GM18868 (cell line): ENCODE data around the gene LRP1.
A peak's percentile ranks its signal among the peaks of the same experiment; 100 is the strongest.

Source experiments
- ATAC-seq: cut with Tn5 transposase; IDR thresholded peaks from one replicate; pipeline ENCODE4 v1.9.1; 2021; ENCODE audit warnings: mild to moderate bottlenecking, moderate library complexity; ENCODE audit not compliant: unreplicated experiment

LRP1 gene

GRCh38 chr12:57170927-57171326, 42.6 kb downstream of the LRP1 start:
- no peak for ATAC-seq

DNA sequence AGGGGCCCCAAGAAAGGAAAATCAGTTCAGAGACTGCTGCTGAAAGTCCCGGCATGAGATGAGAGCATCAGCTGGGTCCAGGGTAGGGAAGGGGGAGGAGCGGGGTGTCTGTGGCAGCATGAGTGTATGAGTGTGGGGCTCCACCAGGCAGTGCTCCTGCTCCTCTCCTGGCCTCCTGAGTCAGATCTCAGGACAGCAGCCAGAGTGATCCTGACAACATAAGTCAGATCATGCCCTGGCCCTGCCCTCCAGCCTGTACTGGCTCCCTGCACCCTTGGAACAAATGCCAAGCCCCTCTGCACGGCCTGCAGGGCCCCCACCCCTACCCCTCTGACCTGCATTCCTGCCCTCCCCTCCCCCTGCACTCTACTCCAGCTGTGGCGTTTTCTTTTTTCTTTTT, 43.4 kb downstream of the LRP1 start:
- ATAC-seq, result no peak

DNA sequence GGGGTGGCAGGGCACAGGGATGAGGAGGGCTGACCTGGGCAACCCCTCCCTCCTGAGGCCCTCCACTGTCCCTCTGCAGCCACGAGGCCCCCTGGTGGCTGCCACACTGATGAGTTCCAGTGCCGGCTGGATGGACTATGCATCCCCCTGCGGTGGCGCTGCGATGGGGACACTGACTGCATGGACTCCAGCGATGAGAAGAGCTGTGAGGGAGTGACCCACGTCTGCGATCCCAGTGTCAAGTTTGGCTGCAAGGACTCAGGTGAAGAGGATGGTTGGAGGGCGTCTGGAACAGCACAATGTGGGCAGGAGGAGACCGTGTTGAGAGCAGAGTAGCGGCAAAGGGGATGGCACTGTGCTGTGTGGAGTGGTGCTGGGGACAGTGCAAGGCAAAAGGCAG, 44.8 kb downstream of the LRP1 start:
- ATAC-seq, result no peak

DNA sequence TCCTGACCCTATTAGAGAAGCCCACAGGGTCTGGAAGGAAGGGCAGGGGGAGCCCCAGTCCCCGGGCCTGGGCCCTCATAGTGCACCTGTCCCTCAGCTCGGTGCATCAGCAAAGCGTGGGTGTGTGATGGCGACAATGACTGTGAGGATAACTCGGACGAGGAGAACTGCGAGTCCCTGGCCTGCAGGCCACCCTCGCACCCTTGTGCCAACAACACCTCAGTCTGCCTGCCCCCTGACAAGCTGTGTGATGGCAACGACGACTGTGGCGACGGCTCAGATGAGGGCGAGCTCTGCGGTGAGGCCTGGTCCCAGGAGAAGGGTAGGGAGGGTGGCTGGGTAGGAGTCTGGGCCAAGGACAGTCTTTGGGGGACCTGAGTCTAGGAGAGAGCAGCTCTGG, 45.4 kb downstream of the LRP1 start:
- no peak for ATAC-seq

DNA sequence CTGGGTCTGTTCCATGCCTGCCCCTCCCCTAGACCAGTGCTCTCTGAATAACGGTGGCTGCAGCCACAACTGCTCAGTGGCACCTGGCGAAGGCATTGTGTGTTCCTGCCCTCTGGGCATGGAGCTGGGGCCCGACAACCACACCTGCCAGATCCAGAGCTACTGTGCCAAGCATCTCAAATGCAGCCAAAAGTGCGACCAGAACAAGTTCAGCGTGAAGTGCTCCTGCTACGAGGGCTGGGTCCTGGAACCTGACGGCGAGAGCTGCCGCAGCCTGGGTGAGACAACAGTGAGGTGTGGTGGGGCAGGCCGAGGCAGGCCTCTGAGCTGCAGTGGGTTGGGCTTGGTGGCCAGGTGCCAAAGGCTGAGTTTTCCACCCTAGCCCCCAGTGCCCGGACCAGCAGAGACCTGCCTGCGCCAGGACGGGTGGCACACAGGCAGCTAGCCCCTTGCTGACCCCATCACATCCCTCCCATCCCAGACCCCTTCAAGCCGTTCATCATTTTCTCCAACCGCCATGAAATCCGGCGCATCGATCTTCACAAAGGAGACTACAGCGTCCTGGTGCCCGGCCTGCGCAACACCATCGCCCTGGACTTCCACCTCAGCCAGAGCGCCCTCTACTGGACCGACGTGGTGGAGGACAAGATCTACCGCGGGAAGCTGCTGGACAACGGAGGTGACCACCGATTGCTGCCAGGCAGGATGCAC, 47.3 kb downstream of the LRP1 start:
- no peak for ATAC-seq

GRCh38 chr12:57176139-57176477, 47.8 kb downstream of the LRP1 start:
- no peak for ATAC-seq

- no peak for ATAC-seq
Observed at GRCh38 chr12:57176846-57177245, 48.6 kb downstream of the LRP1 start.

DNA sequence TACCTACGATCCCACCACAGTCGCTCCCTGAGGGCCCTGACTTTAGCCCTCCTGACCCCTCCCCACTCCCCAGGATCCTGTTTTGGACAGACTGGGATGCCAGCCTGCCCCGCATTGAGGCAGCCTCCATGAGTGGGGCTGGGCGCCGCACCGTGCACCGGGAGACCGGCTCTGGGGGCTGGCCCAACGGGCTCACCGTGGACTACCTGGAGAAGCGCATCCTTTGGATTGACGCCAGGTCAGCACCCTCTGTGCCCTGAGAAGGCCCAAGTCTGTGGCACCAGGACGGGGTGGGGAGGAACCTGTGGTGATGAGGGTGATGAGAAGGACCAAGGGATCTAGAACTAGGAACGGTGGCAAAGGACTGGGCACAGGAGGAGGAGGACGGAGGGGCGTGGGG, 49.1 kb downstream of the LRP1 start:
- no peak for ATAC-seq

DNA sequence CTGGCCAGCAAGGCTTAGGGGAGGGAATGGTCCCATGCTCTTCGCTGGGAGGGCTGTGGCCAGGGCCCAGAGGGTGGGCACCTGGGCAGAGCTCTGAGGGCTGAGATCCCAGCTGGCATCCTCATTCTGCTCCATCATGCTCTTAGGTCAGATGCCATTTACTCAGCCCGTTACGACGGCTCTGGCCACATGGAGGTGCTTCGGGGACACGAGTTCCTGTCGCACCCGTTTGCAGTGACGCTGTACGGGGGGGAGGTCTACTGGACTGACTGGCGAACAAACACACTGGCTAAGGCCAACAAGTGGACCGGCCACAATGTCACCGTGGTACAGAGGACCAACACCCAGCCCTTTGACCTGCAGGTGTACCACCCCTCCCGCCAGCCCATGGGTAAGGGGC, 49.9 kb downstream of the LRP1 start:
- ATAC-seq, result no peak

DNA sequence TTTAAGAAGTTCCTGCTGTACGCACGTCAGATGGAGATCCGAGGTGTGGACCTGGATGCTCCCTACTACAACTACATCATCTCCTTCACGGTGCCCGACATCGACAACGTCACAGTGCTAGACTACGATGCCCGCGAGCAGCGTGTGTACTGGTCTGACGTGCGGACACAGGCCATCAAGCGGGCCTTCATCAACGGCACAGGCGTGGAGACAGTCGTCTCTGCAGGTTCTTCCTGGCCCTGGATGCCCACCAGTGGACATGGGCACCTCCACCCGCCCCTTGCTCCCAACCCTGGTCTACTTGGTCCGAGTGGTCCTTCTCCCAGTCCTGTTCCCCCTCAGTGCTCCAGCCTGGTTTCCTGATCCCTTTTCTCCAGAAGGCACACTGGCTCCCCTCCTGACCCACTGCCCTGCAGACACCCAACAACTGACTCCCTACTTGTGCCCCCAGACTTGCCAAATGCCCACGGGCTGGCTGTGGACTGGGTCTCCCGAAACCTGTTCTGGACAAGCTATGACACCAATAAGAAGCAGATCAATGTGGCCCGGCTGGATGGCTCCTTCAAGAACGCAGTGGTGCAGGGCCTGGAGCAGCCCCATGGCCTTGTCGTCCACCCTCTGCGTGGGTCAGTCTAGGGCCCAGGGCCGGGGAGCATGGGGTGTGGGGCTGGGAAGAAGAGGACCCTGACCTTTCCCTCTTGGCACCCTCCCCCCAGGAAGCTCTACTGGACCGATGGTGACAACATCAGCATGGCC, 51.2 kb downstream of the LRP1 start:
- no peak for ATAC-seq

- ATAC-seq, result no peak
Observed at GRCh38 chr12:57180321-57180989, 52.2 kb downstream of the LRP1 start.

- no peak for ATAC-seq
Observed at GRCh38 chr12:57181072-57181471, 52.8 kb downstream of the LRP1 start.

DNA sequence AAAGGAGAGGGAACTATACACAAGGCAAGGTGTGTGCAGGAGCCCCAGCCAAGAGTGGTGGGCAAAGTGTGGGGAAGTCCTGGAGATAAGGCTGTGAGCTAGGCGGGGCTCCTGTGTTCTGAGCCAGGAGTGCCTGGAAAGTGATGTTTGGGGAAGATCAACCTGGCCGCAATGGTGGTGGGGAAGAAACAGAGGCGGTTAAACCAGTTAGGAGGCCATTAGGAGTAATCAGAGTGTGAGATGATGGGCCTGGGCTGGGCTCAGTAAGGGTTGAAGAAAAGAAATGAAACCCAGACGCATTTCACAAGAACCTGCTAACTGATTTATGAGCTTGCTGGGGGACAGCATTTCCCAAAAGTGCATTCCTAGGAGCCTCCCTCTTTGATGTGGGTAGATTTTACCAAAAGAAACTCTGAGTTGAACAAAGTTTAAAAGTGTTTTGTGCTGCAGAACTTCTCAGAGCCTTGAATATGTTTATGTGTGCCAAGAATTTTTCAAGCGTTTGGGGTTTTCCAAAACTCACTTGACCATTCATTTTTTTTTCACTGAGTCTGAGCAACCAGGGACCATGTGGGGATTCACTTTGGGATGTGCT, 53.4 kb downstream of the LRP1 start:
- ATAC-seq, result no peak

GRCh38 chr12:57182918-57183575, 54.8 kb downstream of the LRP1 start:
- ATAC-seq, result peak; percentile 89

GRCh38 chr12:57183939-57184725, 55.8 kb downstream of the LRP1 start:
- ATAC-seq, result no peak

DNA sequence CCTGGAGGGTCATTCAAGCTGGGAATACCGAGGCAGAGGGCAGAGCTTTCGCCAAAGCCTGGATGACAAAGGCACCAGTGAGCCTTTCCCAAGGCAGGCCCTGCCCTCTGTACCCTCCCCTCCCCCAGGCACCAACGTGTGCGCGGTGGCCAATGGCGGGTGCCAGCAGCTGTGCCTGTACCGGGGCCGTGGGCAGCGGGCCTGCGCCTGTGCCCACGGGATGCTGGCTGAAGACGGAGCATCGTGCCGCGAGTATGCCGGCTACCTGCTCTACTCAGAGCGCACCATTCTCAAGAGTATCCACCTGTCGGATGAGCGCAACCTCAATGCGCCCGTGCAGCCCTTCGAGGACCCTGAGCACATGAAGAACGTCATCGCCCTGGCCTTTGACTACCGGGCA, 57.1 kb downstream of the LRP1 start:
- ATAC-seq, result no peak

DNA sequence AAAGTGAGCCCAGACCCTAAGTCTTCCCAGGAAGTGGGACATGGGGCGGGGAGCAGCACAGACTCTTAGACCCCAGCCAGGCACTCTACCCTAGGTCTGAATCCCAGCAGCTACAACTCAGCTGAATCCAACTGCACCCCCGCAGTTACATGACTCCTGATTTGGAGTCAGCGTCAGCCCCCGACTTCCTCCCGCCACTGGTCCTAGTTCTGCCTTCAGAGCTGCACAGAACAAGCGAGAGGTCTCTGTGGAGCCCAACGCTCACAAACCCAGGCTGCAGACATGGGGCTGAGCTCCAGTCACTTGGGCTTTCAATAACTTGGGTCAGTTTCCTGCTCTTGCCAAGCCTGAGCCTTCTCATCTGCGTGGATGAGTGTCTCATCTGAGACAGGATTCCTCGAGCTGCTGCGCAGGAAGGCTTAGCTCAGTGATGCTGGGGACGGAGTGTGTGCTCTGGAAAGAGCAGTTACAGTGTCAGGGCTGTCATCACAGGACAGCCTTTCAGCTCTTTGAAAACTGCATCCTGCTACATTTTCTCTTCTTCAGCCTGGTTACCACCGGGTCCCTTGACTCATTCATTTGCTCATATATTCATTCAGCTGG, 57.7 kb downstream of the LRP1 start:
- ATAC-seq, result no peak

DNA sequence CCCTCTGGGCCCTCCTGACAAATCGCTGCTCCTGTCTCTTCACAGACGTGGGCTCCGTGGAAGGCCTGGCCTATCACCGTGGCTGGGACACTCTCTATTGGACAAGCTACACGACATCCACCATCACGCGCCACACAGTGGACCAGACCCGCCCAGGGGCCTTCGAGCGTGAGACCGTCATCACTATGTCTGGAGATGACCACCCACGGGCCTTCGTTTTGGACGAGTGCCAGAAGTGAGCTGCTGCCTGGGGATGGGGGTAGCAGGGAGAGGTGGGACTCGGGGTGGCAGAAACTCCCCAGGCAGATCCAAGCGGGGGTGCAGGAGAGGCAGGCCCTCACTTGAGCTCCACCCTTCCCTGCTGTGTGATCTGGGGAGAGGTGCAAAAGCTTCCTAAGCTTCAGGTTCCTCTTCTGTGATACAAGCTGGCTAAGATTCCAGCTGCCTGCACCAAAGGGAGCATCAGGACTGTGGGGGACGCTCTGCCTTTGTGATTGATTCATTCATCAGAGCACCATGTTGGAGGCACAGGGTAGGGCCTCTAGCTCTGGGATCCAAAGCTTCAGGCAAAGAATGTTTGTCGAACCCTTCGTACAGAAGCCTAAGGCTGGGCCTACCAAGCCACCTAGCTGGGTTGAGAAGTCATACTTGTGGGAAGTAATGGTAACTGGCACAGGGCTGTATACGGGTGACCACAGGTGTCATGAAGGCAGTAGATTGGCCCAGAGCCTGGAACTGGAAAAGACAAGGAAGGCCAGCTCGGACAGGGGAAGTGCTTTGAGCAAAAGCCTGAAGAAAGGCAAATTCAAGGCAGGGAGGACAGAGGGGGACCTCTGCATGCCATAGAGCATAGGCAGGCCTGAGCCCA, 59.2 kb downstream of the LRP1 start:
- ATAC-seq, result no peak

- no peak for ATAC-seq
Observed at GRCh38 chr12:57188090-57188425, 59.8 kb downstream of the LRP1 start.
